GM12878 (cell line): Measurements from ENCODE around the gene TECPR1. TPM values are rescaled to one million over a fixed set of nuclear protein-coding genes. Genes with fewer than 3 reads are reported as not detected.

ENCODE experiments used
- CHD2 ChIP-seq: IDR thresholded peaks from 2 replicates; pipeline ENCODE4 v1.6.1; 2011; ENCODE audit warnings: low read depth, low read length, improper control_type of control experiment, borderline replicate concordance
- E2F8 ChIP-seq: fragments of 450-650 bp; IDR thresholded peaks from 2 replicates; pipeline ENCODE4 v1.6.1; 2018; ENCODE audit warnings: mild to moderate bottlenecking, low read depth, moderate library complexity; ENCODE audit not compliant: partially characterized antibody
- E4F1 ChIP-seq: fragments of 450-650 bp; IDR thresholded peaks from 2 replicates; pipeline ENCODE4 v1.6.1; 2018; ENCODE audit warnings: borderline replicate concordance, mild to moderate bottlenecking; ENCODE audit not compliant: partially characterized antibody
- GATAD2B ChIP-seq: fragments of 450-650 bp; conservative IDR thresholded peaks from 2 replicates; pipeline ENCODE4 v1.6.1; 2017; ENCODE audit warnings: low read depth, mild to moderate bottlenecking, moderate library complexity
- HDAC2 ChIP-seq: fragments of 200-600 bp; sonication (generic); IDR thresholded peaks from 2 replicates; pipeline ENCODE4 v1.6.1; 2017
- KLF5 ChIP-seq: fragments of 450-650 bp; IDR thresholded peaks from 2 replicates; pipeline ENCODE4 v1.6.1; 2014; ENCODE audit warnings: mild to moderate bottlenecking; ENCODE audit not compliant: partially characterized antibody
- REST ChIP-seq: IDR thresholded peaks from 2 replicates; pipeline ENCODE4 v1.6.1; 2012; ENCODE audit warnings: mild to moderate bottlenecking, low read depth, low read length
- SKIL ChIP-seq: fragments of 450-650 bp; IDR thresholded peaks from 2 replicates; pipeline ENCODE4 v1.6.1; 2017; ENCODE audit warnings: mild to moderate bottlenecking, low read depth, inconsistent platforms; ENCODE audit not compliant: poor library complexity, severe bottlenecking
- SMAD5 ChIP-seq: IDR thresholded peaks from 2 replicates; pipeline ENCODE4 v1.6.1; 2016; ENCODE audit warnings: antibody characterized with exemption, low read depth
- SRF ChIP-seq, 2 experiments: IDR thresholded peaks; 2 replicates each; pipeline ENCODE4 v1.6.1; 2011; ENCODE audit warnings: low read depth in 2 of 2, low read length in 2 of 2, mild to moderate bottlenecking in 1 of 2, moderate library complexity in 1 of 2
- ZNF207 ChIP-seq: fragments of 450-650 bp; IDR thresholded peaks from 2 replicates; pipeline ENCODE4 v1.6.1; 2014; ENCODE audit warnings: antibody characterized with exemption, mild to moderate bottlenecking, borderline replicate concordance
- ZNF592 ChIP-seq: fragments of 450-650 bp; IDR thresholded peaks from 2 replicates; pipeline ENCODE4 v1.6.1; 2017; ENCODE audit warnings: mild to moderate bottlenecking, moderate library complexity
- polyA plus RNA-seq, 11 experiments: library from polyadenylated mRNA; depleted of rRNA in 4 of 11; unstranded in 6 of 11; stranded (reverse) in 5 of 11; fragments of >200 nt; fragmentation: Nextera tagmentation in 4 of 11; fragmentation: Illumina TruSeq in 1 of 11; extraction: Ambion mirVana in 4 of 11; extraction: Trizol in 1 of 11; gene quantifications; 1 replicate in 1 of 11; 2 replicates in 10 of 11; pipeline versions ENCODE4 v1.2.1 to v1.2.3, GENCODE V29; 2011 to 2016; ENCODE audit warnings: inconsistent platforms in 2 of 11, missing spikeins in 2 of 11, low read depth in 1 of 11
- total RNA-seq, 4 experiments: library from RNA; depleted of rRNA in 3 of 4; stranded (reverse); fragments of >200 nt in 3 of 4; fragmentation: Illumina TruSeq in 1 of 4; extraction: Trizol in 1 of 4; gene quantifications; 2 replicates each; pipeline versions ENCODE4 v1.2.1 to v1.2.3, GENCODE V29; 2013 to 2021

Gene TECPR1
- total and polyA plus RNA-seq, 10 of the 15 experiments (the other 5 are each of a cell fraction or from before 2014, with no cell fraction given) = 0.26 to 16.8 (median 4.2) TPM

DNA sequence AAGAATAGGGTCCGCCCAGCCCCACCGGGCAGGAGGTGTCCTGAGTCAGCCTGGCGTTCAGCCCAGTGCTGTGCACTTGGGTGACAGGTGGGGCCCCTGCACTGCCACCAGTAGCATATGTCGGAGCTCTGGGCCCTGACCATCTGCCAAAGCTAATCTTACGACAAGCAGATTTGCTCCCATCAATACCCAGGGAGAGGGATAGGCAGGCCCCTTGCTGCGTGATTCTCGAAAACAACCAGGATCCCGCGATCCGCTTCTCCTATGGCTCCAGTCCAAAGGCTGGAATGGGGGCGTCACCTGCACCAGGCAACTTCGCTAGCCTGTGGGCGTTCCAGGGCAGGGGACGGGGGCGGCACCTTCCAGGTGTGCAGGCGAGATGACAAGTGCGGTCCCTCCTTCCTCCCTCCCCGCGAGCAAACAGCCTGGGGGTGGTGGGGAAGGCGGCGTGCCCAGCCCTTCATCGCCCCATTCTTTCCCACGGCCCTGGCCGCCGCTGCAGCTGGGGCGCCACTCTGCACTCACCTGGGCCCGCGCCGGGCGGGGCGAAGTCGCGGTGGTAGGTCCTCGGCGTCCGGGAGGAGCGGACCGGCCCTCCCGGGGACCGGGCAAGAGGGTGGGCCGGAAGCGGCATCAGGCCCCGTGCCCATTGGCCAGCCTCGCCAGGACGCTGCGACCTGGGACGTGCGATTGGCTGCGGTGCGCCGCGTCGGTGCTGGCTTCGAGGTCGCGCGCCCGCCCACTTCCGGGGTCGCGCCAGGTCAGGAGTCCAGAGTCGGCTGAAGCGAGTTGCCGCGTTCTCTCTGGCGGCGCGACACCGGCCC lies at the start of gene TECPR1 (continued):
- TF ChIP-seq CHD2 = peak; percentile 88
- no peak for TF ChIP-seq ZNF592
- no peak for TF ChIP-seq ZNF207
- TF ChIP-seq GATAD2B = peak; percentile 69; the same call in 1 of the 2 replicates
- TF ChIP-seq SMAD5 = no peak
- no peak for TF ChIP-seq SRF (IDR thresholded peaks at IDR 0.05; ENCODE audit: low read depth in 2 of 2, low read length in 2 of 2)
- TF ChIP-seq E4F1 = peak; percentile 88
- TF ChIP-seq KLF5 = no peak
- TF ChIP-seq E2F8 = no peak
- no peak for TF ChIP-seq HDAC2
- TF ChIP-seq REST = no peak
- TF ChIP-seq SKIL = no peak
